ENCODE results near the gene OCRL. TPM values are rescaled to one million over a fixed set of nuclear protein-coding genes. Genes with fewer than 3 reads are reported as not detected.

The OCRL gene
- total and polyA plus RNA-seq, 2 donors (not counting 1 experiment from before 2014, with no cell fraction given), result 4.6 to 10.6 TPM

- Mint-ChIP-seq H3K4me3 (no peak overlapping the region), H3K27ac (no peak overlapping the region), H3K27me3 (no peaks in the 10 kb centered on the region), H3K4me1 (no peaks in the 10 kb centered on the region), H3K9me3 (ENCODE audit: insufficient read depth) (no peaks in the 10 kb centered on the region)
- no peak overlapping the region for H3K4me3 ChIP-seq (ENCODE audit: control extremely low read depth in 1 of 5, extremely low read depth in 1 of 5, insufficient read depth in 1 of 5, low read depth in 2 of 5, low read length in 4 of 5)
- H2AFZ ChIP-seq (ENCODE audit: insufficient read depth, low read depth, low read length, poor library complexity, severe bottlenecking), result no peak overlapping the region
- H3K79me2 ChIP-seq (ENCODE audit: control insufficient read depth, insufficient read depth, low read length), result no peaks in the 10 kb centered on the region
- H4K20me1 ChIP-seq (ENCODE audit: control insufficient read depth, insufficient read depth, low read length, poor library complexity, severe bottlenecking), result no peaks in the 10 kb centered on the region
- 50% methylated on average over 2 of the region's 10 CpGs for WGBS (ENCODE audit: insufficient coverage)
- no peaks in the 10 kb centered on the region for H3K36me3 ChIP-seq (replicated peaks in 1 of 2; ENCODE audit: control extremely low read depth in 1 of 2, control insufficient read depth in 1 of 2, extremely low read depth in 1 of 2, insufficient read depth in 2 of 2, low read length in 1 of 2)
- H3K4me2 ChIP-seq (replicated peaks; ENCODE audit: low read depth, low read length, poor library complexity, severe bottlenecking), result no peak overlapping the region
- H3K27ac ChIP-seq (ENCODE audit: low read length in 2 of 2), result no peak overlapping the region
- H3K4me1 ChIP-seq (ENCODE audit: control insufficient read depth in 2 of 2, insufficient read depth in 2 of 2, low read length in 2 of 2), result no peaks in the 10 kb centered on the region
- POLR2A ChIA-PET, result no interaction called here
- DNase-seq, result no peak
- CTCF ChIA-PET, result no interaction called here
- no peaks in the 10 kb centered on the region for H3K9me3 ChIP-seq (ENCODE audit: control extremely low read depth in 1 of 3, control insufficient read depth in 2 of 3, insufficient read depth in 1 of 3, low read length in 2 of 3)
- intact Hi-C loops (cut with micrococcal nuclease), result no loop called here
- no peak for ATAC-seq (ENCODE audit: low read depth)
- TF ChIP-seq, protein P1, sequence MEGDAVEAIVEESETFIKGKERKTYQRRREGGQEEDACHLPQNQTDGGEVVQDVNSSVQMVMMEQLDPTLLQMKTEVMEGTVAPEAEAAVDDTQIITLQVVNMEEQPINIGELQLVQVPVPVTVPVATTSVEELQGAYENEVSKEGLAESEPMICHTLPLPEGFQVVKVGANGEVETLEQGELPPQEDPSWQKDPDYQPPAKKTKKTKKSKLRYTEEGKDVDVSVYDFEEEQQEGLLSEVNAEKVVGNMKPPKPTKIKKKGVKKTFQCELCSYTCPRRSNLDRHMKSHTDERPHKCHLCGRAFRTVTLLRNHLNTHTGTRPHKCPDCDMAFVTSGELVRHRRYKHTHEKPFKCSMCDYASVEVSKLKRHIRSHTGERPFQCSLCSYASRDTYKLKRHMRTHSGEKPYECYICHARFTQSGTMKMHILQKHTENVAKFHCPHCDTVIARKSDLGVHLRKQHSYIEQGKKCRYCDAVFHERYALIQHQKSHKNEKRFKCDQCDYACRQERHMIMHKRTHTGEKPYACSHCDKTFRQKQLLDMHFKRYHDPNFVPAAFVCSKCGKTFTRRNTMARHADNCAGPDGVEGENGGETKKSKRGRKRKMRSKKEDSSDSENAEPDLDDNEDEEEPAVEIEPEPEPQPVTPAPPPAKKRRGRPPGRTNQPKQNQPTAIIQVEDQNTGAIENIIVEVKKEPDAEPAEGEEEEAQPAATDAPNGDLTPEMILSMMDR (IDR thresholded peaks at IDR 0.05), result no peak
- no peak for TF ChIP-seq EZH2 (IDR thresholded peaks at IDR 0.05; ENCODE audit: borderline replicate concordance, insufficient read depth, low read depth, low read length, poor library complexity, severe bottlenecking)
- H3K27me3 ChIP-seq (replicated peaks in 1 of 4; ENCODE audit: control extremely low read depth in 1 of 4, control insufficient read depth in 3 of 4, insufficient read depth in 4 of 4, low read length in 3 of 4), result no peaks in the 10 kb centered on the region
- H3K9ac ChIP-seq (ENCODE audit: low read length), result no peak overlapping the region
Measured at GRCh38 chrX:129622757-129623301, 82.8 kb downstream of the OCRL start.

DNA sequence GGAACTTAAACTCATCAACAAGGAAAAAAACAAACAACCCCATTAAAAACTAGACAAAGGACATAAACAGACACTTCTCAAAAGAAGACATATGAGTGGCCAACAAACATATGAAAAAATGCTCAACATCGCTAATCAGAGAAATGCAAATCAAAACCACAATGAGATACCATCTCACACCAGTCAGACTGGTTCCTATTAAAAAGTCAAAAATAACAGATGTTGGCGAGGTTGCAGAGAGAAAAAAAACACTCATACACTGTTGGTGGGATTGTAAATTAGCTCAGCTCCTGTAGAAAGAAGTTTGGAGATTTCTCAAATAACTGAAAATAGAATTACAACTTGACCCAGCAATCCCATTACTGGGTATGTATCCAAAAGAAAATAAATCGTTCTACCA, 86.0 kb downstream of the OCRL start:
- no peak overlapping the region for H3K4me2 ChIP-seq (replicated peaks; ENCODE audit: low read depth, low read length, poor library complexity, severe bottlenecking)
- intact Hi-C loops (cut with micrococcal nuclease), result no loop called here
- H3K27me3 ChIP-seq (replicated peaks in 1 of 4; ENCODE audit: control extremely low read depth in 1 of 4, control insufficient read depth in 3 of 4, insufficient read depth in 4 of 4, low read length in 3 of 4), result no peaks in the 10 kb centered on the region
- CTCF ChIA-PET, result interaction anchor here (1.3 kb wide), 1 partner anchor 11 kb away, joined by 4 read pairs; no protein-coding TSS in a partner anchor
- no peaks in the 10 kb centered on the region for H3K36me3 ChIP-seq (replicated peaks in 1 of 2; ENCODE audit: control extremely low read depth in 1 of 2, control insufficient read depth in 1 of 2, extremely low read depth in 1 of 2, insufficient read depth in 2 of 2, low read length in 1 of 2)
- Mint-ChIP-seq H3K27ac (no peak overlapping the region), H3K9me3 (ENCODE audit: insufficient read depth) (no peaks in the 10 kb centered on the region), H3K4me1 (no peaks in the 10 kb centered on the region), H3K4me3 (no peak overlapping the region), H3K27me3 (no peaks in the 10 kb centered on the region)
- H2AFZ ChIP-seq (ENCODE audit: insufficient read depth, low read depth, low read length, poor library complexity, severe bottlenecking), result no peak overlapping the region
- POLR2A ChIA-PET, result no interaction called here
- no peaks in the 10 kb centered on the region for H3K79me2 ChIP-seq (ENCODE audit: control insufficient read depth, insufficient read depth, low read length)
- H4K20me1 ChIP-seq (ENCODE audit: control insufficient read depth, insufficient read depth, low read length, poor library complexity, severe bottlenecking), result no peaks in the 10 kb centered on the region
- no peak overlapping the region for H3K4me3 ChIP-seq (ENCODE audit: control extremely low read depth in 1 of 5, extremely low read depth in 1 of 5, insufficient read depth in 1 of 5, low read depth in 2 of 5, low read length in 4 of 5)
- H3K9ac ChIP-seq (ENCODE audit: low read length), result no peak overlapping the region
- TF ChIP-seq, protein P1 (IDR thresholded peaks at IDR 0.05), result no peak
- TF ChIP-seq EZH2 (IDR thresholded peaks at IDR 0.05; ENCODE audit: borderline replicate concordance, insufficient read depth, low read depth, low read length, poor library complexity, severe bottlenecking), result no peak
- DNase-seq, result no peak
- ATAC-seq (ENCODE audit: low read depth), result no peak
- no peak overlapping the region for H3K27ac ChIP-seq (ENCODE audit: low read length in 2 of 2)
- no CpG with 5 or more reads among the region's 3 CpGs for WGBS (ENCODE audit: insufficient coverage)
- H3K9me3 ChIP-seq (ENCODE audit: control extremely low read depth in 1 of 3, control insufficient read depth in 2 of 3, insufficient read depth in 1 of 3, low read length in 2 of 3), result no peaks in the 10 kb centered on the region
- no peaks in the 10 kb centered on the region for H3K4me1 ChIP-seq (ENCODE audit: control insufficient read depth in 2 of 2, insufficient read depth in 2 of 2, low read length in 2 of 2)
